Bone marrow (tissue), 2 donors: Measurements from ENCODE around the gene SPAG16.
A peak's percentile ranks its signal among the peaks of the same experiment; 100 is the strongest.

Experiments
- DNase-seq, 2 donors: peaks; one replicate each; lab custom pipeline; 2025; lab: John Stamatoyannopoulos, UW

SPAG16 gene

GRCh38 chr2:213284105-213285090 is at the start of gene SPAG16:
SPAG16 (plus strand) TSS chr2:213284464.
- peak; percentile 33 to 85 for DNase-seq

GRCh38 chr2:213234641-213235040 is 49.6 kb upstream of the SPAG16 start:
- DNase-seq: no peak

GRCh38 chr2:213235741-213236140 is 48.5 kb upstream of the SPAG16 start:
- DNase-seq: no peak

- DNase-seq: no peak
Measured at GRCh38 chr2:213237251-213237650, 47.0 kb upstream of the SPAG16 start.

- DNase-seq: no peak
Measured at GRCh38 chr2:213237787-213238186, 46.5 kb upstream of the SPAG16 start.

GRCh38 chr2:213238753-213239495 is 45.3 kb upstream of the SPAG16 start:
- no peak for DNase-seq

- no peak for DNase-seq
Measured at GRCh38 chr2:213241817-213242216, 42.4 kb upstream of the SPAG16 start.

DNA sequence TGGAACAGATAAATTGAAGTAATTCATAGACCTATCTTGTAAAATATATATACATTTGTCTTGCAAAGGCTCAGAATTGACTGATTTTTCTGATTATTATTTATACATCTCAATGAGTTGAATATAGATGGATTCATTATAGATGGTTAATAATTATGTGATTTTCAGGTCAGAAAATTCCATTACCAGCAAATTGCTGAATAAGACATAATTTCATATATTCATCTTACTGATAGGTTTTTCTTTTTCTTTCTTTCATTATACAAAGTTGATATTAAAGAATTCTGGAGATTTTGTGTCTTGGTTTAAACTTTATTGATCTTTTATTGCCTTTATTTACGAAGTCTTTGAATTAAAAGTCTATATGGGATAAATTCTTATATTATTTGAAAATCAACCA is 41.6 kb upstream of the SPAG16 start:
- DNase-seq: no peak

DNA sequence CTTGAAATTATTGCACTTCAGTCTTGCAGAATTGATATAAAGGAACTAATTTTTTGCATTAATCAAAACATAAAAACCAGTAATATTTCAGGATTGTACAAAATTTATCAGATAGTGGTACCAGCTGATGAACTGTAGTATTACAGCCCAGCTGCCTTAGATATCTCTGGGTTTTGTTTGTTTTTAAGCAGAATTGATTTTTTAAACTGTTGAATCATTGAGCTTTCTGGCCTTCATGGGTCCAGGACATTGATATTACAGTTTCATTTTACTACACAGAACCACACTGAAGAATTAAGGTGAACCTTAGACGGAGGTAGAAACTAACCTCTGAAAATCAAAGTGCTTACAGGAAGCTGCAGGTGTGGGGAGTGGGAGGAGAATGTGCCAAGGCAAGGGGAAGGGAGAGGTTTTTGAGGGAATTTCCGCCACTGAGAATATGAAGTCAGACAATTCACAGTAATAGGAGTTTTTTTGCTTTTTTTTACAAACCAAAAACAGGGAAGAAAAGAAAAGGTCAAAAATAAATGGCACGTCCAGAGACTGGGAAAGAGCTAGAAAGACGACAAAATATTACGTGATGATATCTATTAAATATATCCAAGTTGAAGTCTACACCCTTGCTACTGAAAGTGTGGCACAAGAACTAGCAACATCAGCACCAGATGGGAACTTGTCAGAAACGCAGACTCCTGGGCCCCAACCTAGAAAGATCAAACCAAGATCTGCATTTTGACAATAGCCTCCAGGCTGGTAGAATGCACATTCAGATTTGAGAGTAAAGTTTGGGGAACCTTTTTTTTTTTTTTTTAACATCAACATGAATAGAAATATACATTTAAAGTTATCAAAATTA is 40.8 kb upstream of the SPAG16 start:
- no peak for DNase-seq

GRCh38 chr2:213246497-213247281 is 37.6 kb upstream of the SPAG16 start:
- DNase-seq: no peak

DNA sequence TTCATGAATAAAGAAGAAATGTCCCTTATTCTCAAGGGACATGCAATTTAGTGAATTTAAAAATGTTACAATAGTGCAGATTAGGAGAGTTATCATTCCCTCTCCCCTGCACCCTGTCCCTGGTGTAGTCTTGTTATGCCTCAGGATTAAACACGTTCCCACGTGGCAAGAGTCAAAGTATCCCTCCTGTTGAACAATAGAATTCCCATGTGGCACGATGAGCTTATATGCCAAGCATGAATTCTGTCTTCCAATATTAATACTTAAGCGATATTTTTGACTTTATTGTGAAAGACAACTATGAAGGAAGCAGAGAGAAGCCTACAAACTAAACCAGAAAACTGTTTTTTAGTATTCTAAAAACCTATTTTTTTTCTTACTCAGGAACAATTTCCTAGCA is 36.7 kb upstream of the SPAG16 start:
- DNase-seq: no peak

DNA sequence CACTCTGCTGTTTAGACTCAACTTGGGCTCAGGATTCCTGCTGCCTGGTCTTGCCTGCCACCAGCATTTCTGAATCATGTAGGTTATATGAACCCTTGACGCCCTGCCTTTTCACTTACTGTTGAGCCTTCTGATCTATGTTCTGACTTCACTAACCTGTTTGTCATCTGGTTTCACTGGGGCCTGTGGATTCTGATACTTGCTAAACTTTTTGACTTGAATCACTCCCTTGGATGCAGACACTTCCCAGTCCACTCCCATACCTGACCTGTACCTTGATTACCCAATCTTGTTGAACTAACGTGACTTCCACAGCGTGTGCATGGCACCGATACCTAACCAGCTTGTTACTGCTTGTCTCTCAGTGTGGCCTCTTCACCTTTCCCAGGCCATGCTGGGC is 35.6 kb upstream of the SPAG16 start:
- DNase-seq: no peak

DNA sequence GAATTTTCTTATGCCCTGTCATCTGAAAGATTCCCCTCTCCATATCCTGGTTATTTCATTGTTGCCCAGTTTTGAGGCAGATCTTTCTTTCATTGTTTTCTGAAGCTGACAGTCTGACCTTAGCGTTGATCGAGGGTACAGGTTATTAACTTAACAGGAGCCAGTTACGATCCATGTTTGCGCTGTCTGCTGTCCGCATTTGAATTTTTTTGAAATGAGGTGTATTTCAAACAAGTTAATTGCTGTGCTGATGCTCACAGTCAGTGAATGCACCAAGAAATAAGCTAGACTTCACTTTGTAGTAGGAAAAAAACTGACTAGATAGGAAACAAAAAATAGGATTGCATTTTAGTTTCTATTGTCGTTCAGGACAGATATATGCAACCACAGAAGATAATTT is 34.8 kb upstream of the SPAG16 start:
- no peak for DNase-seq

DNA sequence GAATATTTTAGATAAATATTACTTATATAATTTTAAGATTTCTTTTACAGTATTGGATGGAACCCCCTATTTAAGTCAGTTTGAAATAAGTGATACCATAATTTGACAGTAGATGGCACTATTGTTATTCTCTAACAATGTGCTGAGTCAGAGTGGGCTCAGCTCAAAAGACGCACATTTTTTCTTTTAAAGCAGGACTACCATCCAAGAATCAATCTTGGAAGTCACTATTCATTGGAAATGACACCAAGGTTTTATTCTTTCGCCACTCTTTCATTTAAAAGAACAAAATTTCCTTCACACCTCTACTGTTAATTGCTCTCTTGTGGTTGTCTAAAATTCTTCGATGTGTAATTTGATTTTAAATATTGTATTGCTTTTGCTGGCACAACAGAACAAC is 32.6 kb upstream of the SPAG16 start:
- peak in 1 of 2 donors; percentile 15 for DNase-seq

DNA sequence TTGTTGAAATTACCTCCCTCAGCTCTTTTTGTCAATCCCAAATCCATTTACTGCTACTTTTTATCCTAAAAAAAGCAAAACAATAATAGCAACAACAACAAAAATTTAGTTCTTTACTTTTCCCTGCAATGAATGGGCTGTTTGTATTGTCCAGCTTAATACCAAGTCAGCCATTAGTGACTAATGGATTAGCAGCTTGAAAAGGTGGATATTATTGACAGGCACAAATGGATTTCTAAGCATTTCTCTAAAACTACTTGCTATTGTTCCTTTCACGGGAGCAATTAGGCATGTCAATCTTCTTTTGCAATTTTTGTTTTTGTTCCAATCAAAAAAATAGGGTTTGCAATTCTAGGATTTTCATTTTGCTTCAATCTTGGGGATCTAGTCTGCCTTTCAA is 32.1 kb upstream of the SPAG16 start:
- no peak for DNase-seq

GRCh38 chr2:213253162-213253561 is 31.1 kb upstream of the SPAG16 start:
- no peak for DNase-seq

DNA sequence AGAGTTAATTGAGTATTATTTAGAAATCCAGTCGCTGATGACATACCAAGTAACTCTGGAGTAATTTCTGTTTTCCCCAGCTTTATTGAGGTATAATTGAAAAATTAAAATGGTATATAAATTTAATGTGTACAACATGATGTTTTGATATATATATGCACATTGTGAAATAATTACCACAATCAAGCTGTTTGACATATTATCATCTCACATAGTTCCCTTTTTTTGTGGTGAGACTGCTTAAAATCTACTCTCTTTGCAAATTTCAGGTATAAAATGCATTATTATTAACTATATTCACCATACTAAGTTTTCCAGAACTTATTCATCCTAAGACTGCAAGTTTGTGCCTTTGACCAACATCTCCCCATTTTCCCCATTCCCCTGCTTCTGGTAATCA is 25.0 kb upstream of the SPAG16 start:
- DNase-seq: no peak

GRCh38 chr2:213261237-213261636 is 23.0 kb upstream of the SPAG16 start:
- DNase-seq: no peak

- DNase-seq: no peak
Measured at GRCh38 chr2:213261715-213262114, 22.5 kb upstream of the SPAG16 start.

GRCh38 chr2:213265679-213266078 is 18.6 kb upstream of the SPAG16 start:
- no peak for DNase-seq

- DNase-seq: no peak
Measured at GRCh38 chr2:213266421-213266820, 17.8 kb upstream of the SPAG16 start.
